Heart left ventricle (tissue), 16 donors: ENCODE results near the gene LSM12. TPM values are rescaled to one million over a fixed set of nuclear protein-coding genes. Genes with fewer than 3 reads are reported as not detected.
A peak's percentile ranks its signal among the peaks of the same experiment; 100 is the strongest.
"Not testable (repeated sequence)": the region's sequence is repeated elsewhere in the genome, so short reads cannot be mapped to it uniquely, and the experiment has no call there.

Experiments
- ATAC-seq, 4 donors: fragments of 200-7000 bp; cut with Tn5 transposase; one replicate each; pipeline ENCODE4 v1.9.1; 2020 to 2022; ENCODE audit warnings: moderate library complexity in 4 of 4, mild to moderate bottlenecking in 3 of 4, moderate number of reproducible peaks in 1 of 4
- DNase-seq, 5 donors: peaks; one replicate each; pipeline ENCODE4 v3.0.0-alpha.2; 2020
- H3K27ac ChIP-seq, 12 donors: fragments of 200-600 bp; sonication (generic) in 4 of 12; one replicate each; pipeline versions ENCODE4 v1.5.0 to v1.8.0; 2016 to 2022; ENCODE audit warnings: mild to moderate bottlenecking in 2 of 12
- H3K27me3 ChIP-seq, 9 donors: fragments of 200-600 bp; sonication (generic) in 2 of 9; one replicate each; pipeline versions ENCODE4 v1.5.1 to v1.8.0; 2016 to 2022; ENCODE audit warnings: mild to moderate bottlenecking in 3 of 9
- H3K36me3 ChIP-seq, 9 donors: fragments of 200-600 bp; sonication (generic) in 2 of 9; one replicate each; pipeline versions ENCODE4 v1.5.0 to v1.8.0; 2018 to 2022; ENCODE audit warnings: mild to moderate bottlenecking in 2 of 9
- H3K4me1 ChIP-seq, 12 donors: fragments of 200-600 bp; sonication (generic) in 4 of 12; one replicate each; pipeline versions ENCODE4 v1.5.0 to v1.8.0; 2016 to 2022; ENCODE audit warnings: mild to moderate bottlenecking in 3 of 12
- H3K4me3 ChIP-seq, 12 donors: fragments of 200-600 bp; sonication (generic) in 4 of 12; one replicate each; pipeline versions ENCODE4 v1.5.0 to v1.8.0; 2017 to 2022; ENCODE audit warnings: mild to moderate bottlenecking in 9 of 12, moderate library complexity in 4 of 12
- H3K9me3 ChIP-seq, 12 donors: fragments of 200-600 bp; sonication (generic) in 4 of 12; one replicate each; pipeline versions ENCODE4 v1.5.0 to v1.8.0; 2016 to 2022; ENCODE audit warnings: mild to moderate bottlenecking in 1 of 12
- POLR2A ChIP-seq, 2 donors: fragments of 450-650 bp; IDR thresholded peaks; one replicate each; pipeline ENCODE4 v1.6.1; 2017; ENCODE audit warnings: antibody characterized with exemption in 2 of 2, mild to moderate bottlenecking in 2 of 2, moderate library complexity in 2 of 2
- WGBS, 4 donors: extraction: QIAGEN DNeasy Blood & Tissue Kit in 2 of 4; methylation state at CpG; one replicate each; pipeline versions ENCODE4 v1.1.5 to v1.1.7; 2013 to 2018; 5-methylcytosine and 5-hydroxymethylcytosine counted together
- intact Hi-C, 10 donors: fragments of 100-400 bp; cut with DNase I; formaldehyde crosslinking; loops; one replicate each; pipeline versions ENCODE4 v1.11.1 to v1.14.2; 2022
- polyA plus RNA-seq, 2 donors: library from polyadenylated mRNA; stranded (reverse); fragments of 200-250 nt; gene quantifications; one replicate each; pipeline ENCODE4 v1.2.3, GENCODE V29; 2013
- total RNA-seq, 9 donors: library from RNA; depleted of rRNA in 2 of 9; stranded (reverse); fragments of >200 nt in 2 of 9; fragmentation: NEBNext Ultra II Directional in 3 of 9; extraction: Animal tissue kit (Norgen Biotek cat#: 25700) in 3 of 9; gene quantifications; one replicate each; pipeline versions ENCODE4 v1.1.0 to v1.2.4, GENCODE V29; 2016 to 2023
- TF ChIP-seq, protein P1 (sequence below), 12 donors: fragments of 200-600 bp; sonication (generic) in 4 of 12; IDR thresholded peaks; one replicate each; pipeline versions ENCODE4 v1.5.0 to v1.8.0; 2018 to 2022; ENCODE audit warnings: antibody characterized with exemption in 12 of 12, mild to moderate bottlenecking in 5 of 12
- donor health status: ischemic (EF 13 %, LVEDD 7.1; RV severe dilation, severe dysfunction).
- donor health status: healthy with polysubstance abuse.
- donor health status: DM: no; HTN: yes; CAD: no.
- donor health status: DM: no; HTN: no; CAD: no.
- donor health status: ischemic (EF 25% LVEDD 6.9; RV normal size, moderate dysfunction).
- donor health status: ischemic (EF 25% LVEDD 5.7; RV mildly dilated, moderate dysfunction).
- donor health status: healthy.
- donor health status: DM: yes; HTN: yes; CAD: no.
- donor health status: ischemic (EF 35%, LVEDD 5.7; RV mildly dilated, moderate dysfunction).
- donor health status: nonischemic (EF 11% LVEDD 7.7; RV severe dilation, severe dysfunction).
- donor health status: DM: yes; HTN: yes; CAD: no.
- donor health status: PGD.
- donor health status: ischemic (EF 29% LVEDD 5.4; RV normal size, mild dysfunction).
- donor health status: nonischemic (EF 23%, LVEDD 6.1; RV moderate dilation, normal function).

LSM12 gene
- total and polyA plus RNA-seq, 11 donors = 30.8 to 55.6 (median 43.7) TPM

DNA sequence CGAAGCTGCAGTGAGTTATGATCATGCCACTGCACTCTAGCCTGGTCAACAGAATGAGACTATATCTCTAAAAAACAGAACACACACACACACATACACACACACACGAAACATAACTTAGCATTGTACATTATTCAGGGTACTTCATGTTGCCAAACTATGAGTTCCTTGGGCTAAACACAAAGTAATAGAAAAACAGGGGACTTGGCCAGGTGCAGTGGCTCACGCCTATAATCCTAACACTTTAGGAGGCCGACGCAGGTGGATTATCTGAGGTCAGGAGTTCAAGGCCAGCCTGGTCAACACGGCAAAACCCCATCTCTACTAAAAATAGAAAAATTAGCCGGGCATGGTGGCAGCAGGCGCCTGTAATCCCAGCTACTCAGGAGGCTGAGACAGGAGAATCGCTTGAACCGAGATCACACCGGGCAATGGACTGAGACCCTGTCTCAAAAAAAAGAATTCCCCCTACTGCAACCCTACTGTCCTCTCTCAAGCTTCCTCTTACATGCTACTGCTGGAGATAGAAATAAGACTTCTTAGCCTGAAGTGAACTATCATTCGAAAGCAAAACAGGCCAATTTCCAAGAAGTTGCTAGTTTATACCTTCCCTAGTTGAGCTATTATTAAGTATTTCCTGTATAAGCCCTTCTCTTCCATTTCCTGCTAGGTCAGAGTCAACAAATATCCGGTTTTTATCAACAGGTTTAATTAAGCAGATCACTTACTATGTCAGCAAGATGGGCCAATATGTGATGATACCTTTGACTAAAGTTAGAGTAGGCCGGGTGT, 7.2 kb downstream of the LSM12 start:
- no peak overlapping the region for H3K27ac ChIP-seq
- WGBS, 4 donors = 60 to 70% (median 65%) methylated on average over 14 of the region's 14 CpGs
- peaks cover 0 to 78% (median 46%) of the 10 kb centered on the region in 9 donors for H3K36me3 ChIP-seq
- intact Hi-C loops = no loop called here
- no peak overlapping the region for H3K4me3 ChIP-seq
- ATAC-seq = no peak
- peak in 1 of 5 donors; percentile 19 for DNase-seq
- H3K4me1 ChIP-seq = peaks cover 0 to 29% (median 16%) of the 10 kb centered on the region in 12 donors
- TF ChIP-seq, protein P1, sequence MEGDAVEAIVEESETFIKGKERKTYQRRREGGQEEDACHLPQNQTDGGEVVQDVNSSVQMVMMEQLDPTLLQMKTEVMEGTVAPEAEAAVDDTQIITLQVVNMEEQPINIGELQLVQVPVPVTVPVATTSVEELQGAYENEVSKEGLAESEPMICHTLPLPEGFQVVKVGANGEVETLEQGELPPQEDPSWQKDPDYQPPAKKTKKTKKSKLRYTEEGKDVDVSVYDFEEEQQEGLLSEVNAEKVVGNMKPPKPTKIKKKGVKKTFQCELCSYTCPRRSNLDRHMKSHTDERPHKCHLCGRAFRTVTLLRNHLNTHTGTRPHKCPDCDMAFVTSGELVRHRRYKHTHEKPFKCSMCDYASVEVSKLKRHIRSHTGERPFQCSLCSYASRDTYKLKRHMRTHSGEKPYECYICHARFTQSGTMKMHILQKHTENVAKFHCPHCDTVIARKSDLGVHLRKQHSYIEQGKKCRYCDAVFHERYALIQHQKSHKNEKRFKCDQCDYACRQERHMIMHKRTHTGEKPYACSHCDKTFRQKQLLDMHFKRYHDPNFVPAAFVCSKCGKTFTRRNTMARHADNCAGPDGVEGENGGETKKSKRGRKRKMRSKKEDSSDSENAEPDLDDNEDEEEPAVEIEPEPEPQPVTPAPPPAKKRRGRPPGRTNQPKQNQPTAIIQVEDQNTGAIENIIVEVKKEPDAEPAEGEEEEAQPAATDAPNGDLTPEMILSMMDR (IDR thresholded peaks at IDR 0.05) = no peak
- TF ChIP-seq POLR2A (IDR thresholded peaks at IDR 0.05) = no peak
- H3K9me3 ChIP-seq = no peaks in the 10 kb centered on the region
- H3K27me3 ChIP-seq = no peaks in the 10 kb centered on the region

DNA sequence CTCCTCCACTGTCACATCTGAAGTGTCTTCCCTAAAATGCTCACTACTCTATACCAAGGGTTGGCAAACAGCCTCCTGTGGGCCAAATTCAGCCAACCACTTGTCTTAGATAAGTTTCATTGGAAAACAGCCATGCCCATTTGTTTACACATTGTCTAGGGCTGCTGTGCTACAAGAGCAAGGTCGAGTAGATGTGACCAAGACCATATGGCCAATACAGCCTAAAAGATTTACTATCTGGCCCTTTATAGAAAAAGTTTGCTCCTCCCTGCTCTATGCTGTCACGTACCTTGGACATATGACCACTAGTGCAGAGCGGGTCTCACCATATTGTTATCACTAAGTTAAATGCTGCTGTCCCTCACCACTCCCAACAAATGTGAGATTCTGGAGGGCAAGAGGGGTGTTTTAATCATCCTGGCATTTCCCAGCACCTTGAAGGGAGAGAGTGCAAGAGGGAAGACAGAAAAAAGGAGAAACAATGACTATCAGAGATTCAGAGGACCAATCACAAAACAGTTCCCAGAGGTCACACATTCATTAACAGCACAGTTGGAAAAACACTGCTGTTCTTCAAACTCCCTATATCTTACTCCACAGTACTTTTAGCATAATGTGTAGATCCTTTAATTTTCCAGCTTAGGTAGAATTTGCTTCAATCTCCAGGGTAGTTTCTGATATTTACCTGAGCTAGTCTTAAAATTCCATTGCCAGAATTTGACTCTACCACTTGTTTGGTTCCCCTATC, 13.2 kb downstream of the LSM12 start:
- TF ChIP-seq, protein P1 (IDR thresholded peaks at IDR 0.05) = no peak
- TF ChIP-seq POLR2A (IDR thresholded peaks at IDR 0.05) = no peak
- Histone ChIP-seq H3K9me3 (no peaks in the 10 kb centered on the region), H3K4me1 (peaks cover 0 to 24% (median 11%) of the 10 kb centered on the region in 12 donors), H3K4me3 (no peak overlapping the region), H3K27ac (peak overlapping the region in 9 of 12 donors; percentile 6 to 67 (median 51)), H3K36me3 (peaks cover 0 to 81% (median 50%) of the 10 kb centered on the region in 9 donors), H3K27me3 (no peaks in the 10 kb centered on the region)
- ATAC-seq = peak; percentile 78 to 93 (median 86)
- WGBS, 4 donors = 35 to 48% (median 39%) methylated on average over 3 of the region's 3 CpGs
- DNase-seq = peak in 2 of 5 donors; percentile 32 to 45
- intact Hi-C loops = no loop called here

DNA sequence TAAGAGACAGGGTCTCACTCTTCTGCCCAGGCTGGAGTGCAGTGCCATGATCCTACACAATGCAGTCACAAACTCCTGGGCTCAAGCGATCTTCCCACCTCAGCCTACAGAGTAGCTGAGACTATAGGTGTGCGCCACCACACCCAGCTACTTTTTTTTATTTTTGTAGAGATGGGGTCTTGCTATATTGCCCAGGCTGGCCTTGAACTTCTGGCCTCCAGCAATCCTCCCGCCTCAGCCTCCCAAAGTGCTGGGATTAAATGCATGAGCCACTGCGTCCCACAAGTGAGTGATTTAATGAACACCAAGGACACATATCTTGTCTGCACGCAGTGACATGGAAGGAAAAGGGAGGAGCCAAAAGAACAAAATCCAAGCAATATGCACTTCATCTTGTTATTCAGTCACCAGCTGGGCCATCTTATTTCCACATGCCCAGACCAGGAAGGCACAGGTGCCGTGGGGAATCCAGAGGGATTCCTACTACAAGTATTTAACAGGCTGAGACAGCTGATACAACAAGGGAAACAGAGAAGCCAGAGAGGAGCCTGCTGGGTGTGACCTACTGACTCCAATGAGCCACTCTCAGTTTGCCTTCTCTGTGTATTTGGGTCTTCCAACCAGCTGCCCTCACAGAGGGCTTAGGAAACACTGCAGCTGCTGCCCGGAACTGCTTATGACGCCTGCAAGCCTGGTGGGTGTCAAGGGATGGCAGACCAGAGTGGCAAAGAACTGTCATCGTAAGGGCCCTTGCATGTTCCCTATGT, 17.0 kb downstream of the LSM12 start:
- Histone ChIP-seq H3K27ac (no peak overlapping the region), H3K27me3 (no peaks in the 10 kb centered on the region), H3K9me3 (no peaks in the 10 kb centered on the region), H3K36me3 (peaks cover 0 to 67% (median 52%) of the 10 kb centered on the region in 9 donors), H3K4me1 (peaks cover 0 to 24% (median 11%) of the 10 kb centered on the region in 12 donors), H3K4me3 (no peak overlapping the region)
- no peak for TF ChIP-seq POLR2A (IDR thresholded peaks at IDR 0.05)
- TF ChIP-seq, protein P1 (IDR thresholded peaks at IDR 0.05) = no peak
- intact Hi-C loops = loop anchor here in 2 of 10 donors (10.0 kb wide), 1 partner anchor 105 kb away; the partner anchor contains the start of gene PPY (in 2 of the 2)
- ATAC-seq (no peak), DNase-seq (no peak)
- 88 to 93% (median 92%) methylated on average over 9 of the region's 9 CpGs for WGBS, 4 donors

DNA sequence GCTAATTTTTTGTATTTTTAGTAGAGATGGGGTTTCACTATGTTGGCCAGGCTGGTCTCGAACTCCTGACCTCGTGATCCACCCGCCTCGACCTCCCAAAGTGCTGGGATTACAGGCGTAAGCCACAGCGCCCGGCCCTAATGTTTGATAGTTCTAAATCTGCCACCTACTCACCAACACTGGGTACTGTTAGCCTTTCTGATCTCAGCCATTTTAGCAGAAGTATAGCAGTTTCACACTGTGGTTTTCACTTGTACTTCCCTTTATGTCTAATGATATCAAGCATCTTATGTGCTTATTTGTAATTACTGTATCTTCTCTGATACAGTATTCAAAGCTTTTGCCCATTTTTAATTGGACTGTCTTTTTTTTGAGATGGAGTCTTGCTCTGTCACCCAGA, 19.6 kb downstream of the LSM12 start:
- not testable (repeated sequence) for H3K9me3 ChIP-seq, H3K27me3 ChIP-seq, DNase-seq, H3K27ac ChIP-seq, ATAC-seq, H3K4me3 ChIP-seq
- WGBS, 4 donors = 91 to 99% (median 98%) methylated on average over 7 of the region's 7 CpGs
- Histone ChIP-seq H3K36me3 (peaks cover 0 to 51% (median 40%) of the 10 kb centered on the region in 9 donors), H3K4me1 (peaks cover 0 to 24% (median 10%) of the 10 kb centered on the region in 12 donors)
- intact Hi-C loops = loop anchor here in 2 of 10 donors (10.0 kb wide), 1 partner anchor 102 kb away; the partner anchor contains the start of gene PPY (in 2 of the 2)
